Measurements from ENCODE around the gene TEX22. TPM values are rescaled to one million over a fixed set of nuclear protein-coding genes. Genes with fewer than 3 reads are reported as not detected.

TEX22 gene
- polyA plus RNA-seq, 3 donors: 0.52 to 2.2 (median 0.57) TPM

- Histone ChIP-seq H3K27ac (ENCODE audit: low read depth in 1 of 2, low read length in 2 of 2) (no peak overlapping the region), H3K9ac (ENCODE audit: insufficient read depth, low read length, poor library complexity, severe bottlenecking) (no peak overlapping the region), H3K79me2 (ENCODE audit: insufficient read depth, low read length) (no peaks in the 10 kb centered on the region), H3K4me2 (replicated peaks; ENCODE audit: extremely low read depth, low read length, poor library complexity, severe bottlenecking) (no peak overlapping the region), H3K4me3 (replicated peaks in 1 of 3; ENCODE audit: low read depth in 2 of 3, low read length in 3 of 3) (no peak overlapping the region), H3K4me1 (ENCODE audit: control insufficient read depth in 1 of 2, insufficient read depth in 2 of 2, low read length in 2 of 2) (peaks cover 2 to 3% of the 10 kb centered on the region in 2 donors), H3K27me3 (ENCODE audit: control insufficient read depth in 2 of 2, insufficient read depth in 2 of 2, low read length in 2 of 2) (no peaks in the 10 kb centered on the region), H4K20me1 (ENCODE audit: insufficient read depth, low read length) (peaks cover 10% of the 10 kb centered on the region), H3K36me3 (replicated peaks in 1 of 2; ENCODE audit: control insufficient read depth in 1 of 2, insufficient read depth in 2 of 2, low read length in 2 of 2) (no peaks in the 10 kb centered on the region), H2AFZ (ENCODE audit: insufficient read depth, low read depth, low read length, poor library complexity, severe bottlenecking) (no peak overlapping the region), H3K9me3 (replicated peaks in 1 of 2; ENCODE audit: control insufficient read depth in 1 of 2, insufficient read depth in 1 of 2, low read length in 2 of 2) (no peaks in the 10 kb centered on the region)
- peaks cover 16 to 31% of the 10 kb centered on the region in 2 donors for H3K36me3 Mint-ChIP-seq
- H3K27me3 Mint-ChIP-seq (ENCODE audit: low read depth in 3 of 3): peaks cover 0 to 4% (median 0%) of the 10 kb centered on the region in 3 donors
- intact Hi-C loops (cut with micrococcal nuclease): no loop called here
- WGBS (ENCODE audit: insufficient coverage): 97% methylated on average over 9 of the region's 9 CpGs
- H3K9me3 Mint-ChIP-seq: no peaks in the 10 kb centered on the region
- no peak for TF ChIP-seq CTCF (IDR thresholded peaks at IDR 0.05)
- peaks cover 2% of the 10 kb centered on the region for H3K4me1 Mint-ChIP-seq
- no peak overlapping the region for H3K4me3 Mint-ChIP-seq
- no peak overlapping the region for H3K27ac Mint-ChIP-seq
- DNase-seq: no peak
Measured at GRCh38 chr14:105356927-105357326, 41.4 kb upstream of the TEX22 start.

- H3K4me1 ChIP-seq (ENCODE audit: control insufficient read depth in 1 of 2, insufficient read depth in 2 of 2, low read length in 2 of 2): no peaks in the 10 kb centered on the region
- no peak for DNase-seq
- no peak for TF ChIP-seq CTCF (IDR thresholded peaks at IDR 0.05)
- H2AFZ ChIP-seq (ENCODE audit: insufficient read depth, low read depth, low read length, poor library complexity, severe bottlenecking): no peak overlapping the region
- Mint-ChIP-seq H3K27ac (no peak overlapping the region), H3K4me1 (no peaks in the 10 kb centered on the region), H3K9me3 (no peaks in the 10 kb centered on the region), H3K36me3 (peaks cover 16 to 31% of the 10 kb centered on the region in 2 donors), H3K4me3 (no peak overlapping the region), H3K27me3 (ENCODE audit: low read depth in 3 of 3) (peaks cover 0 to 4% (median 0%) of the 10 kb centered on the region in 3 donors)
- intact Hi-C loops (cut with micrococcal nuclease): no loop called here
- H3K27me3 ChIP-seq (ENCODE audit: control insufficient read depth in 2 of 2, insufficient read depth in 2 of 2, low read length in 2 of 2): no peaks in the 10 kb centered on the region
- no peak overlapping the region for H3K9ac ChIP-seq (ENCODE audit: insufficient read depth, low read length, poor library complexity, severe bottlenecking)
- no peak overlapping the region for H3K27ac ChIP-seq (ENCODE audit: low read depth in 1 of 2, low read length in 2 of 2)
- peaks cover 4% of the 10 kb centered on the region for H4K20me1 ChIP-seq (ENCODE audit: insufficient read depth, low read length)
- H3K79me2 ChIP-seq (ENCODE audit: insufficient read depth, low read length): no peaks in the 10 kb centered on the region
- no peaks in the 10 kb centered on the region for H3K36me3 ChIP-seq (replicated peaks in 1 of 2; ENCODE audit: control insufficient read depth in 1 of 2, insufficient read depth in 2 of 2, low read length in 2 of 2)
- no peaks in the 10 kb centered on the region for H3K9me3 ChIP-seq (replicated peaks in 1 of 2; ENCODE audit: control insufficient read depth in 1 of 2, insufficient read depth in 1 of 2, low read length in 2 of 2)
- H3K4me2 ChIP-seq (replicated peaks; ENCODE audit: extremely low read depth, low read length, poor library complexity, severe bottlenecking): no peak overlapping the region
- WGBS (ENCODE audit: insufficient coverage): 98% methylated on average over 15 of the region's 17 CpGs
- H3K4me3 ChIP-seq (replicated peaks in 1 of 3; ENCODE audit: low read depth in 2 of 3, low read length in 3 of 3): no peak overlapping the region
Measured at GRCh38 chr14:105357626-105358025, 40.7 kb upstream of the TEX22 start.
